Suppressor macrophage (primary cell): Measurements from ENCODE around the gene SPATA16.
"Not testable (repeated sequence)": the region's sequence is repeated elsewhere in the genome, so short reads cannot be mapped to it uniquely, and the experiment has no call there.

Experiments used
- DNase-seq, 4 experiments: peaks; one replicate each; pipeline ENCODE4 v3.0.0-alpha.2; 2020 to 2022

Gene SPATA16

DNA sequence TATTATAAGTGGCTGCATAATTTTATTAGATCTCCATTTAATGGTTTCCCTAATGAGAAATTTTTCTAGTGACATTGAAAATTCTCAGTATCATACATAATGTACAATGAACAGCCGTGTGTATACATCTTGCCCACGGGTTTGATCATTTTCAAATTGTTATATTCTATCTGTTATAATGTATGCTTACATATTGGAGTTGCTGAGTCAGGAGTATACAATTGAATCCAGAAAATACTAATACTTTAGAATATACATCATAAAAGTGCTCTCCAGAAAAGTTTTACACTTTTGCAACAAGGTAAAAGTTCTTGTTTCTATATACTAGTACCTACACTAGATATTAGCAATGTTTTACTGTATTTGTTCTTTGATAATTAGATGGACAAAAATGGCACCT is 82.8 kb downstream of the SPATA16 start:
- DNase-seq, result no peak

DNA sequence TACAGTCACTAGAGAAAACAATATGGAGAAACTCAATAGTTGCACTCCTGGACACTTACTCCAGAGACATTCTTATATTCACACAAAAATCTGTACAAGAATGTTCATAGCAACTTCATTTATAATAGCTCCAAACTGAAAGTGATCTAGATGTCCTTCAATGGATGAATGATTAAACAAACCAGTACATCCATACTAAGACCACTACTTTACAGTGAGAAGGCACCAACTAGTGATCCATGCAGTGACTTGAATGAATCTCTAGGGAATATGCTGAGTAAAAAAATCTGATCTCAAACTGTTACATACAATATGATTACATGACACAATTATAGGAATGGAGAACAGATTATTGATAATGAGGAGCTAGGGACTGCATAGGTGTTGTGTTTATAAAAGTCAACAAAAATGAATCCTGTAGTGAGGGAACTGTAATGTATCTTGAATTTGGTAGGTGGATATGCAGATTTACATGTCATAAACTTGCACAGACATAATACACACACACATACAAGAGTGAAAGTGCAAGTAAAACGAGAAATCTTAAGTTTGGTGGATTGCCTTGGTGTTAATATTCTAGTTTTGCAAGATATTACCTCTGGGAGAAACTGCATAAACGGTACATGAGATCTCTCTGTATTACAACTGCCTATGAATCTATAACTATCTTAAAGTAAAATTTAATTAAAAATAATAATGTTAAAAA is 85.7 kb downstream of the SPATA16 start:
- DNase-seq, result no peak

- no peak for DNase-seq
Observed at GRCh38 chr3:173049360-173049759, 91.7 kb downstream of the SPATA16 start.

- DNase-seq, result peak in 2 of 4 experiments; percentile 7 to 15
Observed at GRCh38 chr3:173045770-173046382, 95.2 kb downstream of the SPATA16 start.

DNA sequence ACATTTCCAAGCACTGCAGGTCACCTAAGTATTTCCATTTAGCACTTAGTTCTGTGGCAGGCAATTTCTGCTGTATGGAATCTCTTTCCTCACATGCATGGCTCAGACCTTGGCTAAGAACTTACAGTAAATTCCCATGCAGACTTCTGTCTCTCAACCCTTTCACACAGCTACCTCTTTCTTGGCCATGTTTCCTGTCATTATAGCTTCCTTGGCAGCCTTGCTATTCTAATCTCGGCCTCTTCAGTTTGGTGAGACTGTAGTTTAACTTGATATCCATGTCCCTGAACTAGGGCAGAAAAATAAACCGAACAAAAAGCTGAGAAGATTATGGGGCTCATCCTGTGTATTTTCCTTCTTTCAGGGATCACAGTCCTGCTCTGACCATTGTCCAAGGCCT is 96.0 kb downstream of the SPATA16 start:
- no peak for DNase-seq

GRCh38 chr3:173043757-173044156 is 97.3 kb downstream of the SPATA16 start:
- no peak for DNase-seq

GRCh38 chr3:173038484-173038871 is 102.6 kb downstream of the SPATA16 start:
- no peak for DNase-seq

DNA sequence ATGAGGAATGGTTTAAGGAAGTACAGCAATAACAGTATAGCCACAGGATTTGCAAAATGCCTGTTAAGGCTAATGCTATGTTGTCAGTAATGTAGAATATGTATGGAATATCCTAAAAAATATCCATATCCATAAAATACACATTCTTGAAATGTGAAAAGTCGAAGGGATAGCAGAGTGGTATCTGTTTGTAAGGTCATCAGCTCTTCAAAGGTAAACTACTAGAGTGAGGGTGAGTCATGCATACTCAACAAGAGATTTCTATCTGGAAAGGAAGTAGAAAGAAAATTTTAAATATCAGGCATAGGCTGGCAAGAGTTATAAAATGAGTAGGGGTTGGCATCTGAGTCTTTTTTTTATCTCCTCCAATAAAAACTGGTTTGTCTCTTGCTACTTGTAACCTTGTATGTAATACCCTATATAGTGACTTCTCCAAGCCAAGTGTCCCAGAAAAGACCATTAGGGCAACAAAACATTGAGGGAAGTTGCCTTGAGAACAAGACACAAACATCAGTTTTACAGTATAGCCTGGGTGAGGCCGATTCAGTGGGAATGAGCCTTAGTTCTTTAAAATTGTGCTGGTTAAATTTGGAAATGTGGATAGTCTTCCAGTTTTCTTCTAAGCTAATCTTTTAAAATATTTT is 103.1 kb downstream of the SPATA16 start:
- DNase-seq, result no peak

DNA sequence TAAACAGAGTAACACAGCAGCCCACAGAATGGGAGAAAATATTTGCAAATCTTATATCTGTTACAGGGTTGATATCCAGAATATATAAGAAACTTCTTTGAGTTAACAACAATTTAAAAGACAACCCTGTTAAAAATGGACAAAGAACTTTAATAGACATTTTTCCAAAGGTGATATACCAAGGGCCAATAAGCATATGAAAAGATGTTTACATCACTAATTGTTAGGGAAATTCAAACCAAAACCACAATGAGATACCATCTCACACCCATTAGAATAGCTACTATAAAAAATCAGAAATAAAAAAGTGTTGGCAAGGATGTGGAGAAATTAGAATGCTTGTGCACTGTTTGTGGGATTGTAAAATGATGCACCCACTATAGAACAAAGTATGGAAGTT is 110.8 kb downstream of the SPATA16 start:
- DNase-seq, result no peak

- no peak for DNase-seq
Observed at GRCh38 chr3:173028351-173028750, 112.7 kb downstream of the SPATA16 start.

- no peak for DNase-seq
Observed at GRCh38 chr3:173027429-173027828, 113.6 kb downstream of the SPATA16 start.

DNA sequence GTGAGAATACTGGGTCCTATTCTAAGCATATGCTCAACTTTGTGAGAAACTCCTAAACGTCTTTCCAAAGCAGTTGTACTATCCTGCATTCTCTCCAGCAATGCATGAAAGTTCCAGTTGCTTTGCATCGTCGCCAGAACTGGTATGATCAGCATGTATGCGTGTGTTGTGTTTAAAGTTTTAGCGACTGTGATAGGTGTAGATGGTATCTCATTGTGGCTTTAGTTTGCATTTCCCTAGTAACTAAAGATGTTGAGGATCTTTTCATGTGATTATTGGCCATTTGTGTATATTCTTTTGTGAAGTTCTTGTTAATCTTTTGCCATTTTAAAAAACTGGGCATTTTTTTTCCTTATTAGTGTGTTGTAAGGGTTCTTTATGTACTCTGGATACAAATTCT is 115.1 kb downstream of the SPATA16 start:
- no peak for DNase-seq

DNA sequence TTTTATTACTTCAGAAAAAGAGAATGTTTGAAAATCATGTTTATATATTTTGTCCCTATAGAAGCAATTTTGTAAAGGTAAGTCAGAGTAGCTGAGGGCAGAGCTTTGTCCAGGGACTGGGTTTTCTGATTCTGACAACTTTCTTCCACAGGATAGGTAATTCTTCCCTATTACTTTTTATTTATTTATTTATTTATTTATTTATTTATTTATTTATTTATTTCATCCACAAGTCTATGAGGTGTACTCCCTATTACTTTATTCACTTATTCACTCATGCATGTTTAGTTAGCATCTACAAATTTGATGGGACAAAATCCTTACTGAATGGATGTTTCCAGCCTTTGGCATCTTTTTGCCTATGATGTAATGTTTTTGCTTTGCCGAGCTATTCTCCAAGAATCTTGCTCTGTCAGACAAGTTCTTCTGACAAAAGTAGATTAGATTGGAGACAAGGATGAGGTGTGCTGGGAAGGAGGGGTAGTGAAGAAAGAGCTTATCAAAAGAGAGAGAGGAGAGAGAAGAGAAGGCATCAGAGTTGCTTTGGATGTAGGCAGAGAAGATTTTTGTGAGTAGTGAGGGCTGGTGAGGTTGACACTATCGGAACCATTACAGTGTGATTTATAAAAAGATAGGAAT is 119.4 kb downstream of the SPATA16 start:
- no peak for DNase-seq

DNA sequence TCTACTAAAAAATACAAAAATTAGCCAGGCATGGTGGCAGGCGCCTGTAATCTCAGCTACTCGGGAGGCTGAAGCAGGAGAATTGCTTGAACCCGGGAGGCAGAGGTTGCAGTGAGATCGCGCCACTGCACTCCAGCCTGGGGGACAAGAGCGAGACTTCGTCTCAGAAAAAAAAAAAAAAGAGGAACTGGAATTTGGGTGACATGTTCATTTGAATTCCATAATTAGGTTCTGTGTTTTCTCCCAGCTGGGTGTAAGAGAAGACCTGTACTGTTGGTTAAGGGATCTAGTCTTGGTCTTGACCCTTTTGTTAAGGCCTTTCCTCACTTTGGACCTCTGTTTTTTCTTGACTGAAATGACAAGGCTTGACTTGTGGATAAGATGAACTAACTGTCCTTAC is 120.9 kb downstream of the SPATA16 start:
- not testable (repeated sequence) for DNase-seq

DNA sequence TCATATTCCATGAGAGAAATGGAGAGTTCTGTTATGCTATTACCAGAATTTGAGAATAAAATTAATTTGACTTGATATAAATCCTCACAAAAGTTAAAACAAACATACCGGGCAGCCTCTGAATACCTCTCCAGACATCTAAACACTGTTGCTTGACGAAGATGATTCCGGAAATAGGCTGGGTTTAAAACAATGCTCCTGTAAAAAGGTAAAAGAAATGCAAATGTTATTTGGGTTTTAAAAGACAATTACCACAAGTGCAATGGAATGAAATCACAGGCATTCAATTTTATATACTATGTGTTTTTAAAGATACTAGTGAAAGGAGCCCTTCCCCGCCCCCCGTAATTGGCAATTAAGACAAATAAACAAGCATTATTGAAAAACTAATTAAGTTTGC is 121.7 kb downstream of the SPATA16 start:
- no peak for DNase-seq

GRCh38 chr3:173018758-173019157 is 122.3 kb downstream of the SPATA16 start:
- DNase-seq, result no peak

GRCh38 chr3:173013219-173013832 is 127.7 kb downstream of the SPATA16 start:
- DNase-seq, result no peak

- DNase-seq, result no peak
Observed at GRCh38 chr3:173009410-173009809, 131.6 kb downstream of the SPATA16 start.

DNA sequence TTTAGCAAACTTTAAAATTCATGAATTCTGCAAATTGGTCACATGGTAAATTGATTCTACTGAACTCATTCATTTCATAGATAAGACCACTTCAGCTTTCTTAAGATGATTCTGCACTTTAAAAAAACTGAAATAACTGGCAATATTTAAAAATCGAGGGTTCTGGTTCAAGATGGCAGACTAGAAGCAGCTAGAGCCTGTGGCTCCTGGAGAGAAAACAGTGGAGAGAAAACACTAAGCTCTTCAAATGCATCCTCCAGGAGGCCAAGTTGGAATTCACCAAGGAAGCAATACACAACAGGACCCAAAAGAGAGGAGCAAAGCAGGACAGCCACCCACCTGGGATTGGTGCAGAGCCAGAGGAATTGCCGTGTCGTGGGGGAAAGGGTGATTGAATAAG is 132.1 kb downstream of the SPATA16 start:
- no peak for DNase-seq

DNA sequence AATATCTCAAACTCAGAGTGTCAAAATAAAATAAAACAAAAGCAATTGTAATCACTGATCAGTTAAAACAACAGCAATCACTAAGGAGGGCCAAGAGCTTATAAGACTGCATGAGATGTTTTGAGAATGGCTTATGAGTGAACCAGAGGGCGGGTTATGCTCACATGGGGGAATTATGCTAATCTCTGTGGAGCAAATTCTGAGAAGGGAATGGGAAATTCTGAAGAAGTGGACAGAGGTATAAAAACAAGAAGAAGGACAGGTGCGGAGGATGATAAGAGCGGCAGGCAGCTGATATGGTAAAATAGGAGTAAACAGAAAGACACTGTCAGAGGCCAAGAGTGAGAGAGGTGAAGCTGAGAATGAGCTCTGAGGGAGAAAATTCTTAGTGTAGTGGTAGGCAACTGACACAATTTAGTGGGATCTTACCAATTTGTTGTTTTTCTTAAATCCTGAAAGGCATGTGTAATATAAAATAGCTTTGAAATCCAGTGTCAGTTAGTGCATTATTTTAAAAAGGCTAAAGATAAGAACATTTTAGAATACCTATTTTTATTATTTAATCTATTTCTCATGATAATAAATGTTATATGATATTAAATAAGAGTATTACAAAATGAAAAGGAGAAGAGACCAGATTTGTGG is 133.8 kb downstream of the SPATA16 start:
- no peak for DNase-seq

GRCh38 chr3:173006006-173006405 is 135.0 kb downstream of the SPATA16 start:
- no peak for DNase-seq

GRCh38 chr3:173004681-173005080 is 136.4 kb downstream of the SPATA16 start:
- DNase-seq, result no peak

- no peak for DNase-seq
Observed at GRCh38 chr3:173003956-173004355, 137.1 kb downstream of the SPATA16 start.
